OCI-LY1 (cell line): ENCODE measurements around the gene ULBP2.

Source experiments
- EZH2 ChIP-seq: fragments of 200-600 bp; sonication (generic), shearing (Covaris generic); IDR thresholded peaks from 2 replicates; pipeline ENCODE4 v1.8.0; 2017; ENCODE audit warnings: borderline replicate concordance, mixed run types, mild to moderate bottlenecking, antibody characterized with exemption, low read length, moderate library complexity, mixed read lengths
- TF ChIP-seq, protein P1 (sequence below): fragments of 200-600 bp; sonication (generic), shearing (Covaris generic); IDR thresholded peaks from 2 replicates; pipeline ENCODE4 v1.5.1; 2017; ENCODE audit warnings: mild to moderate bottlenecking, antibody characterized with exemption, low read length, moderate library complexity, mixed read lengths

- TF ChIP-seq, protein P1, sequence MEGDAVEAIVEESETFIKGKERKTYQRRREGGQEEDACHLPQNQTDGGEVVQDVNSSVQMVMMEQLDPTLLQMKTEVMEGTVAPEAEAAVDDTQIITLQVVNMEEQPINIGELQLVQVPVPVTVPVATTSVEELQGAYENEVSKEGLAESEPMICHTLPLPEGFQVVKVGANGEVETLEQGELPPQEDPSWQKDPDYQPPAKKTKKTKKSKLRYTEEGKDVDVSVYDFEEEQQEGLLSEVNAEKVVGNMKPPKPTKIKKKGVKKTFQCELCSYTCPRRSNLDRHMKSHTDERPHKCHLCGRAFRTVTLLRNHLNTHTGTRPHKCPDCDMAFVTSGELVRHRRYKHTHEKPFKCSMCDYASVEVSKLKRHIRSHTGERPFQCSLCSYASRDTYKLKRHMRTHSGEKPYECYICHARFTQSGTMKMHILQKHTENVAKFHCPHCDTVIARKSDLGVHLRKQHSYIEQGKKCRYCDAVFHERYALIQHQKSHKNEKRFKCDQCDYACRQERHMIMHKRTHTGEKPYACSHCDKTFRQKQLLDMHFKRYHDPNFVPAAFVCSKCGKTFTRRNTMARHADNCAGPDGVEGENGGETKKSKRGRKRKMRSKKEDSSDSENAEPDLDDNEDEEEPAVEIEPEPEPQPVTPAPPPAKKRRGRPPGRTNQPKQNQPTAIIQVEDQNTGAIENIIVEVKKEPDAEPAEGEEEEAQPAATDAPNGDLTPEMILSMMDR: no peak
- TF ChIP-seq EZH2: no peak
Measured at GRCh38 chr6:149965194-149966020, 23.6 kb downstream of the ULBP2 start.
